ENCODE measurements around the gene TIMM13.
"Not testable (repeated sequence)": the region's sequence is repeated elsewhere in the genome, so short reads cannot be mapped to it uniquely, and the experiment has no call there.

The TIMM13 gene

DNA sequence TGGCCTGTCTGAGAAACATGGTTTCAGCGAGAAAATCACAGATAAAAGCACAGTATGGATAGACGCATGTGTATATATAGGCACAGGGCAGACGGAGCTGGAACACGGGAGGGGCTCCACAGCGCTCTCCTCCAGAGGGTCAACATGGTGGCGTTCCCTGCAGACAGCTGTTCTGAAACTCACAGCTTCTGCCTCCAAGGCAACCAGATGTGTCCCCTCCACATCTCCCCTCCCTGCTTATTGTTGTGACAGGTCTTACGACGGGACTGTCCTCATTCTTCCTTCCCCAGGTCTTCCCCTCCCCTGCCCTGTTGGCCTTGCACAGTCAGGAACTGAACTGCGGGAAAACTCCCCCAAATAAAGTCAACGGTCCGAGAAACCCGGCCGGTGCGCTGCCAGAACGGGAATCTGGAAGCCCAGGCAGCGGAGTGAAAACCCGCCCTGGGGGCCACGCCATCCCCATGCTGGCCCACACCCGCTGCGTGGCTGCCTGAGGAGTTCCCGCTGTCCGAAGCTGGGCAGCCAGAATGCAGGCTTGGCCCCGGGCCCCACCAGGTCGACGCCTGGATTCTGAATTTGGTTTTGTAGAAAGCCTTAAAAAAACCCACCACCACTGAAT is 2.6 kb upstream of the TIMM13 start:
- DNase-seq: no peak

- DNase-seq: no peak
These were observed 1.6 kb upstream of the TIMM13 start for GRCh38 chr19:2428756-2429711.

GRCh38 chr19:2428321-2428690 is 920 bp upstream of the TIMM13 start:
- DNase-seq: no peak

DNA sequence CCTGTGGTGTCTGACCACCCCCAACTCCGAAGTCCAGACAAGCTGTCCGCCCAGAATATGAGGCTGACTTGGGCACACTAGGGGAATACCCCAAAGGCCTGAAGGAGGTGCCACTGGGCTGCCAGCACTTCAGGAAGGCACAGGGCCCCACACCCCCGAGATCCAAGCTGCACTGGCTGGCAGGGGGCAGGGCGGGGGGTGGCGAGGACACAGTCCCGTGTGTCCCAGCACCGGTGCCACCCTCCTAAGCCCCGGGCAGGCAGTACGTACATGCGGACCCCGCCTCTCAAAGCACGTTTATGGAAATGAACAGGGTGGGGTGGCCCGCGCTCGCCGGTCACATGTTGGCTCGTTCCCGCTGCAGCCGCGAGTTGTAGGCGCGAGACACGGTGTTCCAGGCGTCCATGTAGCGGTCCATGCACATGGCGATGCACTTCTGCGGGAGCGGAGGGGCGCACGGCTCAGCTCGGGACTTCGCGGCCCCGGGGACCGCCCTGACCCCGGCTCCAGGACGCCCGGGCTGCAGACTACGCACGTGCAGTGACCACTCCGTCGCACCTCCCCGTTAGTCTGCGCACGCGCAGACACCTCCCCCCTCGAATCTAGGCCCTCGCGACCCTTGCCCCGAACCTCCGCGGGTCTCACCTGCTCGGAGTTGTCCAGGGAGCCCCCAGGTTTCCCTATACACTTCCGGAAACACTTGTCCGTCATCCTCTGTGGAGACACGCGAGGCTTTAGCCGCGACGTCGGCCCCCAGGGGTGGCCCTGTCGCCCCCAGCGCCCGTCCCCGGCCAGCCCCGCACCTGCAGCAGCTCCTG is 566 bp downstream of the TIMM13 start:
- no peak for DNase-seq

- no peak for DNase-seq
These were observed 1.5 kb downstream of the TIMM13 start for GRCh38 chr19:2425622-2426581.

- no peak for DNase-seq
These were observed 2.4 kb downstream of the TIMM13 start for GRCh38 chr19:2424686-2425621.

GRCh38 chr19:2423915-2424685 is 3.3 kb downstream of the TIMM13 start:
- DNase-seq: no peak

DNA sequence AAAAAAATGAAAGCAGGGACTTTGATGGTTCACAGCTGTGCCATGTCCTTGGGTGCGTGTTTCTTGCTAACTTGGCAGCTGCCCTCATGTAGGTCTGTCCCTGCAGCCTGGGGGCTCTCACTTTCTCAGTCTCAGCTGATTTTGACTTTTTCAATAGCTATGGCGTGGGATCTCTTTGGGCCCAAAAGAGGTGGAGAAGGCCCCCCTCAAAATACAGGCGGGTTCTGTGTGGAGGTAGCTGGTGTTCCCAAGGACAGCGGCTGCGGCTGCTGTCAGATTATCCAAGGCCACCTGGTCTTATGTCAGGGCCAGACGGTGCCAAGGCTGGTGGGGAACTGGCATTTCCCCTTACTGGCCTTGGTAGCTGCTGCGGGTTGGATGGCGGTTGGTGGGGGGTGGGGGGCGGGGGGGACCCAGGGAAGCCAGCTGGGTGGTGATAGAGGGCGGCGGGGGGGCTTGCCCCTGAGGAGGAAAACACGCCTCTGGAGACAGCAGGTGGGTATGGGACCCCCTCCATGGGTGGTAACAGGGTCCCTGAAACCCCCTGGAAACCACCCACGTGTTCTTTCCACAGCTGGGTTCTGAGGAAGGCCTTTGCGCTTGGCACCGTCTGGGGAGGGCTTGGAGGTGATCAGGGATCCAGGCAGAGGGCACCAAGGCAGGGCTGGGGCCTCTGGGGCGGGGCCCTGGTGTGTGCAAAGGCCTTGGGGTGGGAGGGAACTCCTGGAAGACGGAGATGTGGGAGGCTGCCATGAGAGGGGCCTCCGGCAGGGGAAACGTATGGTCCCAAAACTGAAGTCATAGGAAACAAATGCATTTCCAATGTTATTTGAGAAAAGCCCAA is 4.1 kb downstream of the TIMM13 start:
- no peak for DNase-seq

DNA sequence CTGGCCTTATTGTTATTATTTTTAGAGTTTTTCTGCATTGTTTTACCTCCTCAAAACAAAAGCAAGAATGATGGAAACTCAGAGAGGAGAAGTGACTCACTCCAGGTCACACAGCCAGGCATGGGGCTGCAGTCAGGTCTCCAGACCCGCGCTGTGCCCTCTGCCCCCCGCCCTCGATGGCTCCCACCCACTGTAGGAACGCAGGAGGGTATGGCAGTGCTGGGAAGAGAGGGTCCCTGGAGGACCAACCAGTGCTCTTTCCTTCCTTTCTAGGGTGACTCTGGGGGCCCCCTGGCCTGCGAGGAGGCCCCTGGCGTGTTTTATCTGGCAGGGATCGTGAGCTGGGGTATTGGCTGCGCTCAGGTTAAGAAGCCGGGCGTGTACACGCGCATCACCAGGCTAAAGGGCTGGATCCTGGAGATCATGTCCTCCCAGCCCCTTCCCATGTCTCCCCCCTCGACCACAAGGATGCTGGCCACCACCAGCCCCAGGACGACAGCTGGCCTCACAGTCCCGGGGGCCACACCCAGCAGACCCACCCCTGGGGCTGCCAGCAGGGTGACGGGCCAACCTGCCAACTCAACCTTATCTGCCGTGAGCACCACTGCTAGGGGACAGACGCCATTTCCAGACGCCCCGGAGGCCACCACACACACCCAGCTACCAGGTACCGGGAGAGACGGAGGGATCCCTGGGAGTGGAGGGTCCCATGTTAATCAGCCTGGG is 5.6 kb downstream of the TIMM13 start:
- no peak for DNase-seq

DNA sequence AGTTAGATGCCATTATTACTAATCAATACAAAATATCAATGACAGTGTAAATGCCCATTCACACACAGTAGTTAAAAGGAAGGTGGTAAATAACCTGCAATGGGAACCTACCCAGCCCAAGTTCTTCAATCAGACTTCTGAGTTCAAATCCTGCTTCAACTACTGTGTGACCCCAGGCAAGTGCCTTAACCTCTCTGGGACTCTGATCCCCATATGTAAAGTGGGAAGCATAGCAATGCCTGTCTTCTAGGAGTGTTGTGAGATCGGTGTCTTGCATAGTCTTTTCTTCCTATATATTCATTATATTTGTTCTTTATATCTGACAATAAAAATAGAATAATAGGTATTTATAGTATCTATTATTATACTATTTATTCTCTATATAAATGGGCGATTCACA is 6.9 kb downstream of the TIMM13 start:
- DNase-seq: no peak

- DNase-seq: no peak
These were observed 7.6 kb downstream of the TIMM13 start for GRCh38 chr19:2419754-2420153.

- DNase-seq: no peak
These were observed 9.4 kb downstream of the TIMM13 start for GRCh38 chr19:2417881-2418406.

GRCh38 chr19:2417436-2417835 is 9.9 kb downstream of the TIMM13 start:
- DNase-seq: not testable (repeated sequence)

DNA sequence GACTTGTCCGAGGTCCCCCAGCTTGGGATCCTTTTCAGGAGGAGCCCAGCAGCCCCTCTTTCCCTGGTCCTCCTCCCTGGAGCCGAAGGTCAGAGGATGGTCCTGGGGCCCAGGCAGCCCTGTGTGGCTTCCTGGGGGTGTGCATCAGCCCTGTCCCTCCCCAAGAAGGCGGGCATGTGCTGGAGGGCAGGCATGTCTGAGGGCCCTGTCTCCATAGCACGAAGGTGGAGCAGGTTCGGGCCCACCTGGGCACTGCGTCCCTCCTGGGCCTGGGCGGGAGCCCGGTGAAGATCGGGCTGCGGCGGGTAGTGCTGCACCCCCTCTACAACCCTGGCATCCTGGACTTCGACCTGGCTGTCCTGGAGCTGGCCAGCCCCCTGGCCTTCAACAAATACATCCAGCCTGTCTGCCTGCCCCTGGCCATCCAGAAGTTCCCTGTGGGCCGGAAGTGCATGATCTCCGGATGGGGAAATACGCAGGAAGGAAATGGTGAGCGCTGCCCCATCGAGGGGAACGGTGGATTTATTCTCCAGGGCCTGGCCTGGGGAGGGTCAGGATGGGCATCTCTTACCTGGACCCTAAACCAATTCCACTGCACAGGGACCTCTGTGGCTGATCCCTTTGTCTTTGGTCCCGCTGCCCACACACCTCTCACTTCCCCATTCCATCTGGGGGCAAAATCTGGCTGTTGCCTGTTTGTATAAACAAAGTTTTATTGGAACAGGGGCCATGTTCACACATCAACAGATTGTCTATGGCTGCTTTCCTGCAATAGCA is 10.9 kb downstream of the TIMM13 start:
- DNase-seq: no peak

DNA sequence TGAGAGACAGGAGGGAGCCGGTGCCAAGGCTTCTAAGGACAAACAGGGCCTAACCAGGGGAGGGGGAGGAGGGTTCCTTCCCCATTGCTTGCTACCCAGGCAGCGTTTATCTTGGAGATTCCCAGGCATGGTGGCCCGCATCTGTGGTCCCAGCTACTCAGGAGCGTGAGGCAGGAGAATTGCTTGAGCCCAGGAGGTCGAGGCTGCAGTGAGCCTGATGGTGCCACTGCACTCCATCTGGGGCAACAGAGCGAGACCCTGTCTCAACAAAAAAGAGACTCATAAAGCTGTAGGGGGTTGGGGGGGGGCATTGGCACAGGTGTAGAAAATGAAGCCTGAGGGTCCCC is 11.4 kb downstream of the TIMM13 start:
- DNase-seq: no peak

GRCh38 chr19:2415281-2415972 is 12.0 kb downstream of the TIMM13 start:
- DNase-seq: no peak

DNA sequence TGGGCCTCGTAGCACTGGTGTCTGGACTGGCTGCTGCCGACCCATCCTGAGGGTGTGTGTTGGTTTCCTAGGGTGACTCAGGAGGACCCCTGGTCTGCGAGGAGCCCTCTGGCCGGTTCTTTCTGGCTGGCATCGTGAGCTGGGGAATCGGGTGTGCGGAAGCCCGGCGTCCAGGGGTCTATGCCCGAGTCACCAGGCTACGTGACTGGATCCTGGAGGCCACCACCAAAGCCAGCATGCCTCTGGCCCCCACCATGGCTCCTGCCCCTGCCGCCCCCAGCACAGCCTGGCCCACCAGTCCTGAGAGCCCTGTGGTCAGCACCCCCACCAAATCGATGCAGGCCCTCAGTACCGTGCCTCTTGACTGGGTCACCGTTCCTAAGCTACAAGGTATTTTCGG is 13.8 kb downstream of the TIMM13 start:
- DNase-seq: no peak
